Stomach (tissue), 4 donors: ENCODE data around the gene DGCR6L.
"Not testable (repeated sequence)": the region's sequence is repeated elsewhere in the genome, so short reads cannot be mapped to it uniquely, and the experiment has no call there.

ENCODE experiments used
- EP300 ChIP-seq: sonication (generic); formaldehyde crosslinking; IDR thresholded peaks from one replicate; pipeline ENCODE4 v1.6.1; 2017; ENCODE audit warnings: antibody characterized with exemption
- POLR2A ChIP-seq, 4 donors: fragments of 450-650 bp; IDR thresholded peaks; one replicate each; pipeline ENCODE4 v1.6.1; 2016; ENCODE audit warnings: antibody characterized with exemption in 4 of 4, control low read depth in 2 of 4, mild to moderate bottlenecking in 1 of 4, moderate library complexity in 1 of 4
- POLR2AphosphoS5 ChIP-seq, 3 donors: sonication (generic); formaldehyde crosslinking; IDR thresholded peaks; one replicate each; pipeline ENCODE4 v1.6.1; 2016; ENCODE audit warnings: antibody characterized with exemption in 3 of 3
- TF ChIP-seq, protein P1 (sequence below), 7 experiments: fragments of 450-650 bp in 4 of 7; fragments of 200-600 bp in 3 of 7; sonication (generic) in 3 of 7; IDR thresholded peaks; one replicate each; pipeline ENCODE4 v1.5.1; 2016 to 2019; ENCODE audit warnings: antibody characterized with exemption in 7 of 7, control low read depth in 2 of 7, mild to moderate bottlenecking in 1 of 7

DNA sequence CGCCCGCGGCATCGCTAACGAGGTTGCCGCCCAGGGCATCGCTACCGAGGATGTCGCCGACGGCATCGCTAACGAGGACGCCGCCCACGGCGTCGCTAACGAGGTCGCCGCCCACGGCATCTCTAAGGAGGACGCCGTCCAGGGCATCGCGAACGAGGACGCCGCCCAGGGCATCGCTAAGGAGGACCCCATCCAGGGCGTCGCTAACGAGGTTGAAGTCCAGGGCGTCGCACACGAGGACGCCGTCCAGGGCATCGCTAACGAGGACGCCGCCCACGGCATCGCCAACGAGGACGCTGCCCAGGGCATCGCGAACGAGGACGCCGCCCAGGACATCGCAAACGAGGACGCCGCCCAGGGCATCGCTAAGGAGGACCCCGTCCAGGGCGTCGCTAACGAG, 40.4 kb upstream of the DGCR6L start:
- not testable (repeated sequence) for TF ChIP-seq EP300; POLR2A (IDR thresholded peaks at IDR 0.05); POLR2AphosphoS5 (IDR thresholded peaks at IDR 0.05)
- TF ChIP-seq, protein P1, sequence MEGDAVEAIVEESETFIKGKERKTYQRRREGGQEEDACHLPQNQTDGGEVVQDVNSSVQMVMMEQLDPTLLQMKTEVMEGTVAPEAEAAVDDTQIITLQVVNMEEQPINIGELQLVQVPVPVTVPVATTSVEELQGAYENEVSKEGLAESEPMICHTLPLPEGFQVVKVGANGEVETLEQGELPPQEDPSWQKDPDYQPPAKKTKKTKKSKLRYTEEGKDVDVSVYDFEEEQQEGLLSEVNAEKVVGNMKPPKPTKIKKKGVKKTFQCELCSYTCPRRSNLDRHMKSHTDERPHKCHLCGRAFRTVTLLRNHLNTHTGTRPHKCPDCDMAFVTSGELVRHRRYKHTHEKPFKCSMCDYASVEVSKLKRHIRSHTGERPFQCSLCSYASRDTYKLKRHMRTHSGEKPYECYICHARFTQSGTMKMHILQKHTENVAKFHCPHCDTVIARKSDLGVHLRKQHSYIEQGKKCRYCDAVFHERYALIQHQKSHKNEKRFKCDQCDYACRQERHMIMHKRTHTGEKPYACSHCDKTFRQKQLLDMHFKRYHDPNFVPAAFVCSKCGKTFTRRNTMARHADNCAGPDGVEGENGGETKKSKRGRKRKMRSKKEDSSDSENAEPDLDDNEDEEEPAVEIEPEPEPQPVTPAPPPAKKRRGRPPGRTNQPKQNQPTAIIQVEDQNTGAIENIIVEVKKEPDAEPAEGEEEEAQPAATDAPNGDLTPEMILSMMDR (IDR thresholded peaks at IDR 0.05): not testable (repeated sequence)
